Stimulated activated CD4-positive, alpha-beta T cell treated with anti-CD3 and anti-CD28 coated beads, Interleukin-1b, Interleukin-23, amount 100 ng/mL, for 4 hours (primary cell): ENCODE results near the gene ZCCHC3.

Source experiments
- DNase-seq, 2 donors: peaks; one replicate each; pipeline ENCODE4 v3.0.0-alpha.2; 2020; ENCODE audit warnings: low read depth in 2 of 2

ZCCHC3 gene

GRCh38 chr20:341682-342081 lies 44.3 kb downstream of the ZCCHC3 start:
- peak in 1 of 2 donors; percentile 42 for DNase-seq

GRCh38 chr20:343107-343506 lies 45.7 kb downstream of the ZCCHC3 start:
- no peak for DNase-seq

GRCh38 chr20:346033-346639 lies 48.8 kb downstream of the ZCCHC3 start:
- no peak for DNase-seq

DNA sequence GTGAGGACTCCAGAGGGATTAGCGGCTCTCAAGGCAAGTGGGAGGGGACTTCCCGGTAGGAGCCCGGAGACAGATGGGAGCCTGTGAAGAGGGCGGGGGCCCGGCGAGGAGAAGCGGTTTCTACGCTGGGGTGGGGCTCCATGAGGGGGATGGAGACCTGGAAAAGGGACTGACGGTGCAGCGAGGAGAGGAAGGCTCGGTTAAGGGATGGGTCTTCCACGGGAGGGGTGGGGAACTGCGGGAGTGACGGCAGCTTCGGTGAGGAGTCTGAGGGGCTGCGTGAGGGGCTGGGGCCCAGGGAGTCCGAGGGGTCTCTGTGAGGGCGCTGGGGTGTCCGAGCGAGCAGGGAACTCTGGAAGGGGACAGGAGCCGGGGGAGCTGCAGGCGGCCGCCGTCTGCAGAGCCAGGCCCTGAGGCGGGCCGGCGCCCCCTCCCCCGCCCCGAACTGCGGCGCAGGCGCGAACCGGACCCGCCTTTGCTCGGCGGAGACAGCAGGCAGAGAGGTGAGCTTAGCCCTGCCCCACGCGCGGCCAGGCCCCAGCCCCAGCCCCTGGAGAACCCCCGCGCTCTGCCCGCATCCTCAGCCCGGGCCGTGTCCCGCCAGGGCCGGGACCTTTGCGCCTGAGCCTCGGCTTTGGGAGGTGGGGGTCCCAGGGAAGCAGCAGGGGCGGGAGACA lies 49.4 kb downstream of the ZCCHC3 start, which contains the start of gene NRSN2:
TSS of gene NRSN2 (plus strand) at position 472 of the 677 bp plus-strand sequence. CDS start 2,533 bp downstream, outside the sequence.
- peak in 1 of 2 donors; percentile 22 for DNase-seq

DNA sequence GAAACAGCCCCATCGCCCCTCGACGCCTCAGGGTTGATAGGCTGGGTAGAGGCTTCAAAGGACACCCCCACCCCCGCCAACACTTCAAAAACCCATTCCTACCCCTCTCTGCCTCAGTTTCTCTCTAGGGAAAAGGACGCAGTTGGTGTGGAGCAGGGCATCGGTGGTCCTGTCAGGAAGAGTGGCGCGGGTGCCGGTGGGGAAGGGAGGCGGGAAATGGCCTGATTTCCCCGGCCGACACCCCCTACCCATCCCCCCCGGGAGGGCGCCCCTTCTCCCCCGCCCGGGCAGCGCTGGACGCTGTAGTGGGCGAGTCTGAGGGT lies 49.9 kb downstream of the ZCCHC3 start:
- DNase-seq, result no peak

GRCh38 chr20:347640-348484 lies 50.5 kb downstream of the ZCCHC3 start:
- peak in 1 of 2 donors; percentile 51 for DNase-seq

DNA sequence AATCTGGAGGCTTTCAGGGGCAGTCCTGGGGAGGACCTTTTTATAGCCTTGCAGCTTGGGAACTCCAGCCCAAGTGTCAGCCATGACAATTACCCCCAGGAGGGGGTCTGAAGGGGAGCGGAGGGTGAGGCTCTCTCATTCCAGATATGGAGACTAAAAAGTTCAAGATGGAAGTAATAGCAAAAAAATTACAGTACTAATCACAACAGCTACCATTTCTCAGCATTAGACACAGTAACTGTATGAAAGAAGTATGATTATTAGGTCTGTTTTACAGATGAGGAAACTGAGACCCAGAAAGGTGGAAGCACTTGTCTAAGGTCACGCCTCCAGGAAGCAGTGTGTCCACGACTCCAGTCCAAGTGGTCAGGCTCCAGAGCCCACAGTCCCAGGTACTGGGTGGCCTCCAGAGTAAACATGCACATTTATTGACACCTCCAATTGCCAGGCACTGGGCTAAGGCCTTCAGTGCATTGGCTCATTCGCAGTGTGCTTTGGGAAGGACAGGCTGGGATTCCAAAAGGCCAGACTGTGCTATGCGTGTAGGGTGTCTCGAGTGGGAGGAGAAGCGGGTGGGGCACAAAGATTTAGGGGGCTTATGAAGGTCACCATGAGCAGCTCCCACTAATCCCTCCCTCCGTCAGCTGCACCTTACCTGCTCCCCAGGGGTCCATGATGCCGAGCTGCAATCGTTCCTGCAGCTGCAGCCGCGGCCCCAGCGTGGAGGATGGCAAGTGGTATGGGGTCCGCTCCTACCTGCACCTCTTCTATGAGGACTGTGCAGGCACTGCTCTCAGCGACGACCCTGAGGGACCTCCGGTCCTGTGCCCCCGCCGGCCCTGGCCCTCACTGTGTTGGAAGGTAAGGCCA lies 51.8 kb downstream of the ZCCHC3 start:
- no peak for DNase-seq
